ENCODE data around the gene UBE2V1.

GRCh38 chr20:50152394-50153152 lies 39.6 kb upstream of the UBE2V1 start:
- TF ChIP-seq CTCF (IDR thresholded peaks at IDR 0.05): peak in 3 of 4 experiments; percentile 18 to 46 (median 43)
- no peak for TF ChIP-seq POLR2A (IDR thresholded peaks at IDR 0.05)
- TF ChIP-seq POLR2AphosphoS5 (IDR thresholded peaks at IDR 0.05): peak; percentile 42

Data from prostate gland (tissue), 2 donors.